BJ (cell line): ENCODE results near the gene MRPL38. TPM values are rescaled to one million over a fixed set of nuclear protein-coding genes. Genes with fewer than 3 reads are reported as not detected.

Experiments
- CTCF ChIA-PET: fragments of 350-600 bp; formaldehyde crosslinking; extraction: SDS; loops from one replicate; lab custom pipeline; 2021; ENCODE audit warnings: antibody characterized with exemption, inconsistent platforms; lab: Yijun Ruan, JAX
- POLR2A ChIA-PET: fragments of 300-600 bp; sonication (Branson Sonifier 250); formaldehyde crosslinking; extraction: SDS; loops from one replicate; lab custom pipeline; 2021; ENCODE audit warnings: antibody characterized with exemption; lab: Charles Lee
- DNase-seq: peaks from one replicate; pipeline ENCODE4 v3.0.0-alpha.2; 2011; ENCODE audit warnings: low read depth
- H3K27me3 ChIP-seq: 2 replicates; pipeline ENCODE4 v1.6.0; 2011; ENCODE audit warnings: low read length; ENCODE audit not compliant: control insufficient read depth, insufficient read depth
- H3K36me3 ChIP-seq: 2 replicates; pipeline ENCODE4 v1.5.1; 2011; ENCODE audit warnings: low read length; ENCODE audit not compliant: control insufficient read depth, insufficient read depth
- H3K4me3 ChIP-seq: 2 replicates; pipeline ENCODE4 v1.5.1; 2011; ENCODE audit warnings: low read depth, mild to moderate bottlenecking, control low read depth, low read length
- CTCF ChIP-seq: IDR thresholded peaks from 2 replicates; pipeline ENCODE4 v1.5.1; 2011; ENCODE audit warnings: low read depth, mild to moderate bottlenecking, control low read depth, inconsistent platforms, low read length, moderate library complexity; ENCODE audit not compliant: insufficient read depth
- polyA plus RNA-seq: library from polyadenylated mRNA; depleted of rRNA; stranded (reverse); fragments of >200 nt; gene quantifications from 2 replicates; pipeline ENCODE4 v1.2.3, GENCODE V29; 2011

MRPL38 gene
- polyA plus RNA-seq, 1 experiment, result 60.9 TPM

- DNase-seq, result no peak
- Histone ChIP-seq H3K36me3 (peaks cover 16% of the 10 kb centered on the region), H3K27me3 (no peaks in the 10 kb centered on the region), H3K4me3 (no peak overlapping the region)
- TF ChIP-seq CTCF, result no peak
- POLR2A ChIA-PET, result interaction anchor here (1.4 kb wide), 1 partner anchor 109 kb away, joined by 18 read pairs; the partner anchor contains the start of gene UNK
- CTCF ChIA-PET, result interaction anchor here (0.5 to 6.9 kb wide), 8 partner anchors 11 to 143 kb away, joined by 3 to 58 read pairs (median 5); partner anchors contain the start of gene TRIM47
These were observed 11.2 kb downstream of the MRPL38 start for GRCh38 chr17:75893305-75894048.

- ChIA-PET POLR2A (no interaction called here), CTCF (interaction anchor here (0.9 to 6.9 kb wide), 7 partner anchors 14 to 139 kb away, joined by 3 to 58 read pairs (median 7); partner anchors contain the start of gene TRIM47)
- Histone ChIP-seq H3K4me3 (no peak overlapping the region), H3K27me3 (no peaks in the 10 kb centered on the region), H3K36me3 (peaks cover 12% of the 10 kb centered on the region)
- DNase-seq, result no peak
- no peak for TF ChIP-seq CTCF
These were observed 12.0 kb downstream of the MRPL38 start for GRCh38 chr17:75892556-75893224.

- Histone ChIP-seq H3K36me3 (peaks cover 10% of the 10 kb centered on the region), H3K4me3 (no peak overlapping the region), H3K27me3 (no peaks in the 10 kb centered on the region)
- no peak for DNase-seq
- ChIA-PET POLR2A (interaction anchor here (0.6 kb wide), 1 partner anchor 237 kb away, joined by 7 read pairs; no protein-coding TSS in a partner anchor), CTCF (interaction anchor here (0.9 to 1.1 kb wide), 4 partner anchors 13 to 138 kb away, joined by 3 to 4 read pairs (median 3); partner anchors contain the start of gene TRIM47)
- TF ChIP-seq CTCF, result no peak
These were observed 12.8 kb downstream of the MRPL38 start for GRCh38 chr17:75891605-75892555.

- Histone ChIP-seq H3K27me3 (no peaks in the 10 kb centered on the region), H3K4me3 (no peak overlapping the region), H3K36me3 (peaks cover 10% of the 10 kb centered on the region)
- POLR2A ChIA-PET, result no interaction called here
- DNase-seq, result no peak
- no peak for TF ChIP-seq CTCF
- CTCF ChIA-PET, result interaction anchor here (1.1 kb wide), 1 partner anchor 14 kb away, joined by 4 read pairs; no protein-coding TSS in a partner anchor
These were observed 13.6 kb downstream of the MRPL38 start for GRCh38 chr17:75891022-75891604.
